ENCODE data around the gene NR1I3.

- TF ChIP-seq CREB1 (CRISPR knock-in tag; IDR thresholded peaks at IDR 0.05; ENCODE audit: low read depth) = peak; percentile 74
- TF ChIP-seq POLR2AphosphoS5 (IDR thresholded peaks at IDR 0.05; ENCODE audit: low read depth) = peak; percentile 89
- TF ChIP-seq CTCF (conservative IDR thresholded peaks at IDR 0.05; ENCODE audit: low read depth in 2 of 2) = peak; percentile 50 to 52
- no peak for TF ChIP-seq ZNF114 (CRISPR knock-in tag; IDR thresholded peaks at IDR 0.05)
- TF ChIP-seq EZH2 (IDR thresholded peaks at IDR 0.05; ENCODE audit: low read depth, unreplicated experiment) = no peak
- no peak for TF ChIP-seq EZH2phosphoT487 (IDR thresholded peaks at IDR 0.05; ENCODE audit: unreplicated experiment)
- TF ChIP-seq ETS1 (IDR thresholded peaks at IDR 0.05) = peak; percentile 98
- peak; percentile 18 for TF ChIP-seq REST (IDR thresholded peaks at IDR 0.05; ENCODE audit: unreplicated experiment)
- TF ChIP-seq JUNB (IDR thresholded peaks at IDR 0.05; ENCODE audit: unreplicated experiment) = no peak
Measured at GRCh38 chr1:161201836-161202712, 35.9 kb downstream of the NR1I3 start, which contains the start of gene NDUFS2.

Measured in GM23338 (cell line).